Occipital lobe (tissue), 3 donors: ENCODE results near the gene HOXC12. TPM values are rescaled to one million over a fixed set of nuclear protein-coding genes. Genes with fewer than 3 reads are reported as not detected.

Source experiments
- DNase-seq: peaks from one replicate; lab custom pipeline; 2025; lab: John Stamatoyannopoulos, UW
- small RNA-seq: library from RNA; depleted of rRNA; stranded (forward); fragments of <200 nt; gene quantifications from one replicate; pipeline ENCODE3, GENCODE V24; 2014
- total RNA-seq: library from RNA; depleted of rRNA; stranded (reverse); fragments of >200 nt; gene quantifications from one replicate; pipeline ENCODE4 v1.2.3, GENCODE V29; 2014

The HOXC12 gene
- total RNA-seq, 1 donor from 2014 or later: not detected

- no peak for DNase-seq
These were observed 52.0 kb downstream of the HOXC12 start for GRCh38 chr12:54006559-54007220.

- DNase-seq: no peak
These were observed 53.0 kb downstream of the HOXC12 start for GRCh38 chr12:54007538-54008259.

GRCh38 chr12:54008260-54008552 is 53.5 kb downstream of the HOXC12 start:
- no peak for DNase-seq

Small RNA genes within 50 kb of the gene (small RNA-seq; reads per million reads assigned to genes)
- gene AC012531.3 (not detected), gene AC012531.4 (not detected), gene MIR196A2 (not detected), gene RF01905 (not detected), gene RF01906 (not detected)

Other genes starting within 250 kb of the HOXC12 start
- gene CALCOCO1, start 227.5 kb upstream of the HOXC12 start, total RNA-seq: 69.7 TPM
- not detected for gene CISTR, start 202.9 kb upstream of the HOXC12 start, total RNA-seq
- gene HOXC13, start 16.1 kb upstream of the HOXC12 start, total RNA-seq: not detected
- gene HOXC11, start 18.2 kb downstream of the HOXC12 start, total RNA-seq: not detected
- not detected for gene HOTAIR, start 20.1 kb downstream of the HOXC12 start, total RNA-seq
- not detected for gene HOXC10, start 30.2 kb downstream of the HOXC12 start, total RNA-seq
- gene HOXC9, start 45.3 kb downstream of the HOXC12 start, total RNA-seq: not detected
- not detected for gene HOXC8, start 54.1 kb downstream of the HOXC12 start, total RNA-seq
- not detected for gene HOXC6, start 73.5 kb downstream of the HOXC12 start, total RNA-seq
- gene HOXC5, start 78.1 kb downstream of the HOXC12 start, total RNA-seq: not detected
- not detected for gene HOXC4, start 98.9 kb downstream of the HOXC12 start, total RNA-seq
- gene SMUG1, start 234.1 kb downstream of the HOXC12 start, total RNA-seq: 42.0 TPM